Vagina (tissue), 2 donors: ENCODE measurements around the gene TMC3. TPM values are rescaled to one million over a fixed set of nuclear protein-coding genes. Genes with fewer than 3 reads are reported as not detected.

ENCODE experiments used
- DNase-seq, 2 donors: peaks; one replicate each; pipeline ENCODE4 v3.0.0-alpha.2; 2017; ENCODE audit errors: extremely low spot score in 2 of 2
- H3K27ac ChIP-seq: fragments of 200-600 bp; sonication (generic); one replicate; pipeline ENCODE4 v1.5.1; 2019
- H3K27me3 ChIP-seq: fragments of 200-600 bp; sonication (generic); one replicate; pipeline ENCODE4 v1.5.1; 2019
- H3K36me3 ChIP-seq, 2 donors: fragments of 200-600 bp; sonication (generic); one replicate each; pipeline ENCODE4 v1.5.1; 2017 to 2019
- H3K4me1 ChIP-seq: fragments of 200-600 bp; sonication (generic); one replicate; pipeline ENCODE4 v1.5.1; 2019
- H3K4me3 ChIP-seq, 2 donors: fragments of 200-600 bp; sonication (generic); 1 replicate in 1 of 2; 2 replicates in 1 of 2; pipeline ENCODE4 v1.5.1; 2016 to 2019
- H3K9me3 ChIP-seq: fragments of 200-600 bp; sonication (generic); one replicate; pipeline ENCODE4 v1.5.1; 2019
- POLR2A ChIP-seq, 2 donors: fragments of 450-650 bp; IDR thresholded peaks; one replicate each; pipeline ENCODE4 v1.6.1; 2017; ENCODE audit warnings: antibody characterized with exemption in 2 of 2, mild to moderate bottlenecking in 2 of 2, moderate library complexity in 2 of 2
- POLR2AphosphoS5 ChIP-seq, 2 donors: sonication (generic); formaldehyde crosslinking; IDR thresholded peaks; one replicate each; pipeline ENCODE4 v1.9.0; 2017; ENCODE audit warnings: antibody characterized with exemption in 2 of 2, mild to moderate bottlenecking in 2 of 2, low read depth in 1 of 2; ENCODE audit not compliant: insufficient read depth in 1 of 2
- intact Hi-C: fragments of 100-400 bp; cut with DNase I; formaldehyde crosslinking; loops from one replicate; pipeline ENCODE4 v1.15.1; 2023
- total RNA-seq: library from RNA; depleted of rRNA; stranded (reverse); fragments of >200 nt; gene quantifications from one replicate; pipeline ENCODE4 v1.2.3, GENCODE V29; 2016
- TF ChIP-seq, protein P1 (sequence below), 3 experiments: fragments of 450-650 bp in 2 of 3; fragments of 200-600 bp in 1 of 3; sonication (generic) in 1 of 3; IDR thresholded peaks; one replicate each; pipeline ENCODE4 v1.5.1; 2017 to 2019; ENCODE audit warnings: antibody characterized with exemption in 3 of 3, mild to moderate bottlenecking in 2 of 3, moderate library complexity in 2 of 3

TMC3 gene
- total RNA-seq, 1 donor from 2014 or later, result 2.7 TPM

DNA sequence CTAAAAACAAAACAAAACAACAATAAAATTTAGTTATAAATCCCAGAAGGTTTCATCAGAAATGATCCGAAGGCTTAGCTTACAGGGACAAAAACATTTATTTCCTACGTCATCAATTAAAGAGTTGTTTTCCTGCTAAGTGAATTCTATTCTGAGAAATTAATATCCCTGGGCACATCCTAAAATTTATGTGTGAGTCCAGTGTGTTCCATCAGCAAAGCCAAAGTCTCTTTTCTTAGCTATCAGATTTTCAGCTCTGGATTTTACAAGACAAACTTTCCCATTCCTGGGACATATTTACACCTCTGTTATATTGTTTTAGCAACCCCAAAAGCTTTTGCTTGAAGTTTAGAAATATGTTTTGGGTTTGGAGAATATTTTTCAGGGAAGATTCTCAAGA lies 4.4 kb upstream of the TMC3 start:
- intact Hi-C loops, result no loop called here
- no peaks in the 10 kb centered on the region for H3K9me3 ChIP-seq
- no peak for DNase-seq
- H3K4me1 ChIP-seq, result peaks cover 14% of the 10 kb centered on the region
- H3K36me3 ChIP-seq, result no peaks in the 10 kb centered on the region
- no peak overlapping the region for H3K4me3 ChIP-seq
- TF ChIP-seq POLR2AphosphoS5 (IDR thresholded peaks at IDR 0.05; ENCODE audit: insufficient read depth in 1 of 2, low read depth in 1 of 2) (peak in 1 of 2 donors; percentile 55), POLR2A (IDR thresholded peaks at IDR 0.05) (no peak)
- TF ChIP-seq, protein P1, sequence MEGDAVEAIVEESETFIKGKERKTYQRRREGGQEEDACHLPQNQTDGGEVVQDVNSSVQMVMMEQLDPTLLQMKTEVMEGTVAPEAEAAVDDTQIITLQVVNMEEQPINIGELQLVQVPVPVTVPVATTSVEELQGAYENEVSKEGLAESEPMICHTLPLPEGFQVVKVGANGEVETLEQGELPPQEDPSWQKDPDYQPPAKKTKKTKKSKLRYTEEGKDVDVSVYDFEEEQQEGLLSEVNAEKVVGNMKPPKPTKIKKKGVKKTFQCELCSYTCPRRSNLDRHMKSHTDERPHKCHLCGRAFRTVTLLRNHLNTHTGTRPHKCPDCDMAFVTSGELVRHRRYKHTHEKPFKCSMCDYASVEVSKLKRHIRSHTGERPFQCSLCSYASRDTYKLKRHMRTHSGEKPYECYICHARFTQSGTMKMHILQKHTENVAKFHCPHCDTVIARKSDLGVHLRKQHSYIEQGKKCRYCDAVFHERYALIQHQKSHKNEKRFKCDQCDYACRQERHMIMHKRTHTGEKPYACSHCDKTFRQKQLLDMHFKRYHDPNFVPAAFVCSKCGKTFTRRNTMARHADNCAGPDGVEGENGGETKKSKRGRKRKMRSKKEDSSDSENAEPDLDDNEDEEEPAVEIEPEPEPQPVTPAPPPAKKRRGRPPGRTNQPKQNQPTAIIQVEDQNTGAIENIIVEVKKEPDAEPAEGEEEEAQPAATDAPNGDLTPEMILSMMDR (IDR thresholded peaks at IDR 0.05), result no peak
- peak overlapping the region; percentile 51 for H3K27ac ChIP-seq
- no peaks in the 10 kb centered on the region for H3K27me3 ChIP-seq

DNA sequence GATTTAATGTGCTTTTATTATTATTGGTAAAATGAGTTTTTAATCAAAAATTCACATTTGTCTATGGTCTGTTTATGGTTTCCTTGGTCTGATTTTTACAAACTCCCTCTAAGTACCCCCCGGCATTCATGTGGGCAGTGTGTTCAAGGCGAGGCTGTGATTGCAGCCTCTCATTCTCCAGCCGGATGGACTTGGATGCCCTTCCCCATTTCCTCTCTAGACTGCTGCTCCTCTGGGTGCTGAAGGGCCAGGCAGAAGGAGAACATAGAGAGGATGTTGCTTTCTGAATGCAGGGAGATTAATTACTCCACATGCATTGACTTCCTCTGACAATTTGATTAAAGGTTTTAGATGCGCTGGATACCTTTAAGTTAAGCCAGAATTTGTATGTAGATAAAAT lies 3.9 kb upstream of the TMC3 start:
- H3K9me3 ChIP-seq, result no peaks in the 10 kb centered on the region
- intact Hi-C loops, result no loop called here
- peaks cover 14% of the 10 kb centered on the region for H3K4me1 ChIP-seq
- H3K27ac ChIP-seq, result peak overlapping the region; percentile 51
- no peak overlapping the region for H3K4me3 ChIP-seq
- TF ChIP-seq POLR2A (IDR thresholded peaks at IDR 0.05) (no peak), POLR2AphosphoS5 (IDR thresholded peaks at IDR 0.05; ENCODE audit: insufficient read depth in 1 of 2, low read depth in 1 of 2) (no peak)
- TF ChIP-seq, protein P1 (IDR thresholded peaks at IDR 0.05), result no peak
- H3K36me3 ChIP-seq, result no peaks in the 10 kb centered on the region
- H3K27me3 ChIP-seq, result no peaks in the 10 kb centered on the region
- no peak for DNase-seq

DNA sequence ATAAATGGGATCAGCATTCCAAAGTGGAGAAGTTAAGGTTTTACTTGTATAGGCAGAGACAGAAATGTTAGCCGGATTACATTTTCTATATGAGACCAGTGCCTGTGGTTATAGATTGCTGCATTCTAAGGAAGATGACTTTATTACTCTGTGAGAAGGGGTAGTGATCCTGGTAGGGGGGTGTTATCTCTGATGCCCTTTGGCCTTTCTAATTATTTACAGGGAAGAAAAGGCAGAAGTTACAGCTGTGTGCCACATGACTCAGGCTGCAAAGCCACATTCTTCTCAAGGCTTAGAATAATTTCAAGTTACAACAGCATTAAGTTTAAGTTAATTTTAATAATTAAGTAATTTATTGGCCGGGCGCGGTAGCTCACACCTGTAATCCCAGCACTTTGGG lies 2.2 kb upstream of the TMC3 start:
- peaks cover 14% of the 10 kb centered on the region for H3K4me1 ChIP-seq
- TF ChIP-seq, protein P1 (IDR thresholded peaks at IDR 0.05), result no peak
- TF ChIP-seq POLR2AphosphoS5 (IDR thresholded peaks at IDR 0.05; ENCODE audit: insufficient read depth in 1 of 2, low read depth in 1 of 2), result no peak
- TF ChIP-seq POLR2A (IDR thresholded peaks at IDR 0.05), result no peak
- H3K4me3 ChIP-seq, result no peak overlapping the region
- intact Hi-C loops, result no loop called here
- no peaks in the 10 kb centered on the region for H3K9me3 ChIP-seq
- no peak for DNase-seq
- no peaks in the 10 kb centered on the region for H3K36me3 ChIP-seq
- H3K27me3 ChIP-seq, result no peaks in the 10 kb centered on the region
- no peak overlapping the region for H3K27ac ChIP-seq

DNA sequence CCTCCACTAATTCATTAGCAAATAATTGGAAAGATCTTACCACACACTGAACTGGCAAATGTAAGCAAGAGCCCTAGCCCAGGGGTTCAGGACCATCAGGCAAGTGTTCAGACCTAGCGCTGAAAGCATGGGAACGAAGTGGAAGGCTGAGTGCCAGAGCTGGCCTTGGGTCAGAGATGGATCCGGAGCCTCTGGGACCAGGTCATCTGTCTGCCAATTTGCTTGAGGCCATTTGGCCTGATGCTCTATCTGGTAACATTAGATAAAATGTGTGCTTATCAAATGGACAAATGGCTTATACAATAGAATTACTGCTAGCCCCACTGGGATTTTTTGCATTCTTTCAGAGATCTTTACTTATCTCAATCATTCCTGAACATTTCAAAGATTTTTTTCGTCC lies 1.4 kb upstream of the TMC3 start:
- H3K27me3 ChIP-seq, result no peaks in the 10 kb centered on the region
- no peaks in the 10 kb centered on the region for H3K9me3 ChIP-seq
- no peak overlapping the region for H3K27ac ChIP-seq
- no peaks in the 10 kb centered on the region for H3K36me3 ChIP-seq
- no peak for TF ChIP-seq POLR2A (IDR thresholded peaks at IDR 0.05)
- TF ChIP-seq POLR2AphosphoS5 (IDR thresholded peaks at IDR 0.05; ENCODE audit: insufficient read depth in 1 of 2, low read depth in 1 of 2), result no peak
- TF ChIP-seq, protein P1 (IDR thresholded peaks at IDR 0.05), result no peak
- intact Hi-C loops, result no loop called here
- DNase-seq, result peak in 1 of 2 donors; percentile 77
- peaks cover 12% of the 10 kb centered on the region for H3K4me1 ChIP-seq
- H3K4me3 ChIP-seq, result no peak overlapping the region

DNA sequence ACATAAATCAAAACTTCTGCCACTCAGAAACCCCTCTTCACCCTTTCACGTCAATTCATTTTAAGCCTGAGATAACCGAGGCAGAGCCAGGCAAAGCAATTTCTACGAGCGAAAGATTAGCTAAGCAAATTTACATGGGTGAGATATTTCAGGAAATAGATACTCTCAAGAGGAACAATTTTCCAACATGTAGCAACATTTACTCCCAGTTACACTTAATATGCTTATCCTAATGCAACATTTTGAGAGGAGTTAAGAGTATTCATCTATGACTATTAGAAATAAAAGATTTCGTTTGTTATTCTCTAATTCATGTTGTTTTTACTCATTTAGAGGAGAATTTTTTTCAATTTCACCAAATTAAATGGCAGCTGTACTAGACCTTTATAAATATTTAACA lies 837 bp downstream of the TMC3 start:
- H3K4me3 ChIP-seq, result no peak overlapping the region
- intact Hi-C loops, result no loop called here
- no peaks in the 10 kb centered on the region for H3K4me1 ChIP-seq
- DNase-seq, result no peak
- no peaks in the 10 kb centered on the region for H3K36me3 ChIP-seq
- no peak overlapping the region for H3K27ac ChIP-seq
- H3K9me3 ChIP-seq, result no peaks in the 10 kb centered on the region
- TF ChIP-seq POLR2AphosphoS5 (IDR thresholded peaks at IDR 0.05; ENCODE audit: insufficient read depth in 1 of 2, low read depth in 1 of 2), result no peak
- no peak for TF ChIP-seq POLR2A (IDR thresholded peaks at IDR 0.05)
- TF ChIP-seq, protein P1 (IDR thresholded peaks at IDR 0.05), result no peak
- H3K27me3 ChIP-seq, result no peaks in the 10 kb centered on the region
